KBM-7 (cell line): Measurements from ENCODE around the gene FRMD3.

Source experiments
- DNase-seq: peaks from one replicate; pipeline ENCODE4 v3.0.0-alpha.2; 2015
- in situ Hi-C: fragments of 300-500 bp; cut with MboI; formaldehyde crosslinking; loops from 2 replicates; pipeline ENCODE4 v1.14.3; 2020; ENCODE audit warnings: low sequenced_read_pairs, low pct_unique_long_range_greater_than_20kb, mixed read lengths

Gene FRMD3

DNA sequence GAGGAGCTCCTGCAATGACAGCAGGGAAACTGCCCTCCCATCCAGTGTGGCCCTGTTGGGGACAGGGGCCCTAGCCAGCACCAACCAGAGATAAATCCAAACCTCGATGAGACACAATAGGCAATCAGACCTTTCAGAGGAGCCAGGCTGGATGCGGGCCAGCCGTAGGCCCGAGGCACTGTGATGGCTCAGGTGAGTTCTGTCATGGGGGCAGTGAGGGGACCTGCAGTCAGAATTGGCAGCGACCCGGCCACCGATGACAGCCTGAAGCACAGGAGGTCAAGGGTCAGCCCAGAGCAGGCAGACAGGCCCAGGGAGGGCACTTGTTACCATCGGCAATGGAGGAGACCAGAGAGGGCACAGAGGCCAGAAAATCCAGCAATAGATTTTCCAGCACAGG is 90.8 kb downstream of the FRMD3 start:
- no peak for DNase-seq
- in situ Hi-C loops: no loop called here

DNA sequence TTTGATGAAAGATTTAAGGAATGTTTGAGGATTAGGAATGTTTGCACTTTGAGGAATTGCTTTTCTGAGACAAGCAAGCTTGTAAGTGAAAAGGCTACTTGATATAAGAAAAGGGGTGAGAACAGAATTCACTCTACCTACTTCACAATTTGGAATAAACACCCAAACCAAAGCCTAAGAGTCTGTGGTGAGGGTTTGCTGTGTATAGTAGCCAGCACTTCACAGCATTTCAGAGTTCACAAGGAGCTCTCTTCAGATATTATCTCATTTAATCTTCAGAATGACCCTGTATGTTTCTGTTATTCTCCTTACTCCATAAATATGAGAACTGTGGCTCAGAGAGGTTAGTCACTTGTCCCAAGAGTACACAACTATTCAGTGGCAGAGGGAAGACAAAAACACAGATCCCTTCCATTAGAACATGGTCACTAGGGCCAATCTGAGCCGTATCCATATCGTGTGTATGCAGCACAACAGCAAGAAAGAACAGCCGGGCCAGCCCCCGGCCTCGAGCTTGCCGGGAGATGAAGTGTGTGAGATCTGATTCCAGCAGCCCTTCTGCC is 92.4 kb downstream of the FRMD3 start:
- in situ Hi-C loops: no loop called here
- DNase-seq: no peak

DNA sequence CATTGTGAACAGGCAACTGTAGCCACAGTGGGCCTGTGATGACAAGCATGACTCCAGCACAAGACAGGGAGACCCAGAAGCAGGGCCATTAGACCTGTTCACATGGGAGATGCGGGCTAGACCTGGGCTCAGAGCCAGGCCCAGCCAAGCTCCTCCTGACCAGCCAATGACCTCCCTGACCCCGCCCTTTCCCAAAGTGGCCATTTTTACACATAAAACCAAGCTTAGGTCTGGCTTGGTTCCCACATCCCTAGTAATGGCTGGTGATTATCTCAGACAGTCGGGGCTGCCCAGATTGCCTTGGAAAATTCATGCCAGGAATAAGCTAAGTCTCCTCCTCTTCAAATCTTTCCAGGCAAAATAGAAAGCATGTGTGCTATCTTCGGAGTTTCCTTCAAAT is 94.1 kb downstream of the FRMD3 start:
- in situ Hi-C loops: no loop called here
- no peak for DNase-seq

DNA sequence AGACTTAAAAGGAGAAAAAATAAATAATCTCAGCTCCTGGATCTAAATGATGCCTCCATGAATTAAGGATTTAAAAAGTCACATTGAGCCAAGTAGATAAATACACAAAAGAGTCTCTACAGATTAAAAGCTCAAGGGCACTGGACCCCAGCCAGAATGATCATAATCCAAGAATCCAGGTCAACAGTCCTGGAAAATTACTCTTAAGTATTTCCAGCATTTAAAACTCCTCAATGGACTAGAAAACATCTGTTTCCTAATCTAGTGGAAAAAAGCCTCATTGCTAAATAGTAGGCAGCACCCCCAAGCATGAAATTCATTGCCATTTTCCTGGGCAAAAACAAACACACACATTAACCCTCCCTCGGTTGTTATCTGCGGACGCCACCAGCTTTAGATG is 96.8 kb downstream of the FRMD3 start:
- in situ Hi-C loops: no loop called here
- no peak for DNase-seq

DNA sequence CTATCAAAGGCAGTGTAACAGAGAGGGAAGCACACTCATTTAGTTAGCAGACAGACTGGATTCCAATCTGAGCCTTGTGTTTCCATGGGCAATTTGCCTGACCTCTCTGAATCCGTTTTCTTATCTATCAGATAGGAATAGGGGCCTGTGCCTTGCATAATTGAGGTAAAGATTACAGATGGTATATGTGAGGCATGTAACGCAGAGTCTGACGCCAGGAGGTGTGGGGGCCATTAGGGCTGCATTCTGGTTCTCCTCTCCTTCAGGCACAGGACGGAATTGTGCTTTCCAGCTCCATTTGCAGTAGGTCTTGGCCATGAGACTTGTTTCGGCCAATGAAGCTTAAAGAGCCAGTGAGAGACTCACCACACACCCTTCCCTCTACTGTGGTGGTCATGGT is 97.6 kb downstream of the FRMD3 start:
- no peak for DNase-seq
- in situ Hi-C loops: no loop called here

DNA sequence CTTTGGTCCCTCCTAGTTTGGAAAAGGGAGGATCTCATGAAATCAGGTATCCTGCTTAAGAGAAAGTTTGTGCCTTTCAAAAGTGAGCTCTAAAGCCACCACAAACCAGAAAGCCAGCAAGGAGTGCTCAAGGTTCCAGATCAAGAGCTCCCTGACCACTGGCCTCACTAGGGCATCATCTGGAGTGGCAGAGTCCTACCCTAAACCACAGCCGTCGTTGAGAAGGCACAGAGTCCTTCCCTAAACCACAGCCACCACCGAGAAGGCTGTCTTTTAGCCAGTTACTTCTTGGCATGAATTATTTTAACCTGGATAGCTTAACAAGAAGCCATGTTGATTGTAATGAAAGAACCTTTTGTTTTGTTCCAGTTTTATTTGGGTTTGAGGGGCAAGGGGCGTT is 102.9 kb downstream of the FRMD3 start:
- in situ Hi-C loops: no loop called here
- DNase-seq: no peak

DNA sequence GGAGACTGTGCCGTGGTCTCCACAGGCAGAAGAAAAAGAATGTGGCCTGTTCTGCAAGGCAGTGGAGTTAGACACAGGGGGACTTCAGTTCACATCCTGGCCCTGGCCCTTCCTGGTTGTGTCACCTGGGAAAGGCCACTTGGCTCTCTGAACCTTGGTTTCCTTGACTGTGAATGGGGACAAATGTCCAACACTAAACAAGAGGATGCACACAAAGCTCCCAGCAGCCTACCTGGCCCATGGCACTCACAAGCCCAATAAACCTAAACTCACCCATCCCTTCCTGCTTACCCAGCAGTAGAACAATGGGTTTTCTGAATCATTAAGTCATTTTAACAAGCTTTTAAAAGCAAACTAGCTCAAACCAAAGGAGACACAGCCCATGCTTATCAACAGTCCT is 103.9 kb downstream of the FRMD3 start:
- in situ Hi-C loops: no loop called here
- DNase-seq: no peak

DNA sequence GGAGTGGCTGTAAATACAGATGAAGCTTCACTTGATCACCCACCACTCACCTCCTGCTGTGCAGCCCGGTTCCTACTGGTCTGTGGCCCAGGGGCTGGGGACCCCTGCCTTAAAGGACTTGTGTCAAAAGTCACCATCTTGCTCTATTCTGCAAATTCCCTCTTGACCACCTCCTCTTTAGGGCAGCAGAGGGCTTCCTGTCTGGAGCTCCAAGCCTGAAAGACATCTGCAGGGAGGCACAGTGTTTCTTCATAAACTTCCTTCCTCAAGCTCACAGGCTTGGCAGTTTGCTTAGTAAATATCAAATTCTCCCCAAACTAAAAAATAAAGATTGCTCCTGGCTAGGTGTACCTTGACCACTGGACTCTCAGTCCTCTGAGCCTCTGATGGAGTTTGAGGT is 104.4 kb downstream of the FRMD3 start:
- in situ Hi-C loops: no loop called here
- DNase-seq: no peak

DNA sequence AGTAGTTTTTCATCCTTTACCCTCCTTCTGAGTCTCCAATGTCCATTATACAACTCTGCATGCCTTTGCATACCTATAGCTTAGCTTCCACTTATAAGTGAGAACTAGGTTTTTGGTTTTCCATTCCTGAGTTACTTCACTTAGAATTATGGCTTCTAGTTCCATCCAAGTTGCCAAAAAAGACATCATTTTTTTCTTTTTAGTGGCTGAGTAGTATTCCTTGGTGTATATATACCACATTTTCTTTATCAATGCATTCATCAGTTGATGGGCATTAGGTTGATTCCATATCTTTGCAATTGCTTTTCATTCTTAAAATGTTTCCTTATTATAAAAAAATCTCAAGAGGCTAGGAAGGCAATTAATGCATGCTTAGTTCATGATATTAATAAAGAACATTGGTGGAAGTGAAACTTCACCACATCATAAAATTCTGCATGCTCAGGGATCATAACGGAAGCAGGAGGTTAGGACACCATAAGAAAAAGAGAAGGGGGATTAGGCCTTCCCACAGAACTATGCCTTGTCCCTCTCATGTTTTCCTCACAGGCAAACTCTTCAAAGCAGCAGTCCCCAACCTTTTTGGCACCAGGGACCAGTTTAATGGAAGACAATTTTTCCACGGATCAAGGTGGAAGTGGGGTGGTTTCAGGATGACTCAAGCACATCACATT is 105.2 kb downstream of the FRMD3 start:
- in situ Hi-C loops: no loop called here
- DNase-seq: no peak

DNA sequence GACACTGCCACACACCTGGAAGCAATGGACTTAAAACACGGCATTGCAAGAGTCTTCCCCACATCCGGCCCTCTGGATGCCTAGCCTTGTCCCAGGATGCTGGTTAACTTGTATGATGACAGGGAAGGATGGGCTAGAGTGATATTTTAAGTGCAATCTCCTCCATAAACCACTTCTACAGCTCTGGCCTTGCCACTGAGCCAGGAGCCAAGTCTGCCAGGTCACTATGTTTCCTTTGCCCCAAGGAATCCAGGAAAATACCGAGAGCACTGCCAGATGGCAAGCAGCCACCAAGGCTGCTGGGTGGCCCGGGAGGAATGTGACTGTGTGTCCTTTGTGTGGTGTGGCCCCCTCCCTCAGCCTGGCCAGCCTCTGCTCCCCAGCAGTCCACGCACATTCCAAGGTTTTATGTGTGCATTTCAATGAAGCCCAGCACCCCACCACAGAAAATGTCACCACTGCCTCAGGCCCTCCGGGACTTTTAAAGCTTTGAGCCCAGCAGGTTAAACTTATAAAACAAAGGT is 106.0 kb downstream of the FRMD3 start:
- in situ Hi-C loops: no loop called here
- no peak for DNase-seq

DNA sequence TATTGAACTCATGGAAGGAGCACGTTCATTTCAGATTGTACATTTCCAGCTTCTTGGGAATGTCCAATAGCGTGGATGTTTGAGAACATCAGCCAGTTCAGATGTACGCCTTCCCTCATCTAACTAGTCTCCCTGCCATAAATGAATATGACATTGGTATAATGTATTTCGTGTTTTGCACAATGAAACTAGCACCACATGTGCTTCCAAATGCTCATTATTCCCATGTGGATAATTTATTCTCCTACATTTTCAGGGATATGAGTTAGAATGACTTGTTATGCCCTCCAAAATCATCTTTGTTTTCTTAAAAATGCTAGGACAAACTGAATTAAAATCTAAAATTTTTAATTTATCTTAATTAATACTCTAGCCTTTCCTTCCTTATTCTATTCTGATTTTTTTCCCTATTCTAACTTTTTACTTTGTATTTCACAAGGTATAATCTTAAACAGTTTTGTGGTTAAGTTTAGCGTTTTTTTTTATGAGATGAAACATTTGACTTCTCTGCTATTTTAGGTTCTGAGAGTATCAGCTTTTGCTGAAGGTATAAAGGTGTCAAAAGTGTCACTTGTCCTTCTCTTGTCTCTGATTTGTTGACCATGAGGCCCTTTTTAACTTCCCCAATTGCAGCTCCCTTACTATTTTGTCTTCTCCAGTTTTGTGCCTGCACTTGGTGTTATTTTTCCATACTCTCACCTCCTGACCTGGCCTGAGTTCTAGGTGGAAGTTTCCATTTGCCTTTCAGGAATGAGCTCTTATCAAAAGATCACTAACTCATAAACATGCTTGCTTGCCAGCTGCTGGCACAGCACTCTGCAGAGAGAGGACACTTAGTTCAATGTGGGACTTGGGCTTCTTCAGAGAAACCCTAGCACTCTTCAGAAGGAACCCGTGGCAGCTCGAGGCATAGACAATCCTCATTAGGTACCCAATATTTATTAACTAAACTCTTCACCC is 106.8 kb downstream of the FRMD3 start:
- no peak for DNase-seq
- in situ Hi-C loops: no loop called here

DNA sequence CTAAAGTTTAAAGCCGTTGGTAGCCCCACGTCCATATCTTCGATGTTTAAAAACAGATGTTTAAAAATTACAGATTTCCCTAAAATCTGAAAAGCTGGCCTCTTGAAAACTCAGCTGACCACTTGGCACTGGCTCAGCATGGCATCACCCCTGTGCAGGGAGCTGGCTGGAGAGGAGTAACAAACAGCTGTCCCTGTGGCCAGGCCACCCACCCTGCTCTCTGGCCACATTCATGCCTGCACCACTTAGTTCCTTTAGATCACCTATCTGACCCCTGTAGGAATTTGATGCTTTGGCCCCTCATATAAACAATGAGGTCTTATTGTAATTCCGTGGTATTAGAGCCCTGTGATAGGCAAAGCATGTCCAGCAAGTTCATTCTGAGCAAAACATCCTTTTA is 107.5 kb downstream of the FRMD3 start:
- no peak for DNase-seq
- in situ Hi-C loops: no loop called here

DNA sequence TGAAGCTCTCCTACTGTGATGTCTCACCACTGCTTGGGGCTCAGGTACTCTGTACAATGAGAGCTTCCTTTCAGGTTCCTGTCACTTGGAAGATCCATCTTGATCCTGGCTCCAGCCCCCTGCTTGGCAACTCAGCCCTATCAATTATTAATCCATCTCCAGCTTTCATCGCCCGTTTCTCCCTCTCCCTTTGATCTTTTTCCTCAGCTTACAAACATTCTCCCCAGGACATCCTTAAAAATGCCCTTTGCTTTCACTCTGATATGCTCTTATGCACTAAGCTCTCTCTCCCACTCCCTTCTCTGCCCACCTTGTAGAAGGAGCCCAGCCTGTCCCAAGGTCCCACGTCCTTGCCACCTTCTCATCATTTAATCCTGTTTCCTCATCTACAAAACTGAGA is 109.0 kb downstream of the FRMD3 start:
- in situ Hi-C loops: no loop called here
- DNase-seq: no peak

DNA sequence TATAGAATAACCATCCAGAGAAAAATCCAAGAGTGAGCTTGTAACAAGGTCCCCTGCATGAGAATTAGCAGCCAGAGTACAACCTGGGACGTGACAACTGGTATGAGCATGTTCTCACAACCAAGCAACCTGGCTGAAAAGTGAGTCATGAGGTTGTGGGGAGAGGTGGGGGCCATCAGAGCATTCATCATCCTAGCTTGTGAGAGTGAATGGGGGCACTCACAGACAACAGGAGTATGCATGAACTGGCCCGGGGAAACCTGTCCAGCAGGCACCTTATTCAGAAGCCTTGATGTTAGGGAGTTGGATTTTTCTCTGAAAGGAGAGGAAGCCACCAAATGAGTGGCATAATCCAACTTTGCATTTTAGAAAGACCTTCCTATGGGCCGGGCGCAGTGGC is 113.0 kb downstream of the FRMD3 start:
- in situ Hi-C loops: no loop called here
- DNase-seq: no peak

DNA sequence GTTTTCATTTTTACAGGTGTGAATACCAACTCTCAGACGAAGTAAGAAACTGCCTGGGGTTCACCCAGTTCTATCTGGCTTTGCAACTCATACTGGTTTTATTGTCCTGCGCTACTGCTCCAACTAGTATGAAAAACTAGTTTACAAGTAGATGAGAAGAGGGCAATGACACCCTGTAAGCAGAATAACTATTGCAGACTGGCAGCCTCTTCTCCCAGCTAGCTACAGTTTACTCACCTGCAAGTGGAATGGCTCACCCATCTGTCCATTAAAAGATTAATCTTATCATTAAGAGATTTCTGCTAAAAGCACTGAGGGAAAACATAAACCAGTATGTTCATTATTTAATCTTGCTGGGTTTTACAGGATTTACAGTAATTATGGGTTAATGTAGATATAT is 113.4 kb downstream of the FRMD3 start:
- DNase-seq: no peak
- in situ Hi-C loops: no loop called here

DNA sequence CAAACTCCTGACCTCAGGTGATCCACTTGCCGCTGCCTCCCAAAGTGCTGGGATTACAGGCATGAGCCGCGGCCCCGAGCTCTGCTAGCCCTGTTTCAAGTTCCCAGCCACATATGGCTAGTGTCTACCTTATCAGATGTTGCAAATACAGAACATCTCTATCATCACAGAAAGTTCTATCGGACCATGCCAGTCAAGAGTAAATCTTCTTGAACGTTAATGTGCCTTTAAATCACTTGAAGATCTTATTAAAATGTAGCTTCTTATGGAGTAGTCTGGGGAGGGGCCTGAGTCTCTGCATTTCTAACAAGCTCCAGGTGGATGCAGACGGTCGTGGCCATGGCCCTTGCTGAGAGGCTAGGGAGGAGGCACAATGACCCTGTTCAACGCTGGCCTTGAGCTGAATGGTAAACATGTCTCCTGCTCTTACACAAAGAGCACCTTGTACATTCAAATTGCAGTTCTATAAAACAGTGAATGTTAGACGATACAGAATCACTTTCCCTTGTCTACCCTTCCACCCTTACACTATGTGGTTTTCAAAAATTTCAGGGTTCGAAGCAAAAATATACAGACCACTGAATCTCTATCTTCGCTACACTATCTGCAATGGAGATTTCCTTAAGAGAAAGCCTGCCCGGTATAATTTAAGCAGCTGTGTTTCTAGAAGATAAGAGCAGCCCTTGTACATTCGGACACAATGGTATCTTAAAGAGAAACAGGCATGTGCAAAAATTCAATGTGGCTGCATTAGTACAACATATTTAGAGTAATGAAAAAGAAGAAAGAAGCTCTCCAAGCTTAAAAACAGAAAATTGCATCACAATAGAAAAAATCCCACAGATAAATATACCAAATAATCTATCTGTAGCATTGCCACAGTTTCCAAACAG is 114.1 kb downstream of the FRMD3 start:
- in situ Hi-C loops: no loop called here
- no peak for DNase-seq

DNA sequence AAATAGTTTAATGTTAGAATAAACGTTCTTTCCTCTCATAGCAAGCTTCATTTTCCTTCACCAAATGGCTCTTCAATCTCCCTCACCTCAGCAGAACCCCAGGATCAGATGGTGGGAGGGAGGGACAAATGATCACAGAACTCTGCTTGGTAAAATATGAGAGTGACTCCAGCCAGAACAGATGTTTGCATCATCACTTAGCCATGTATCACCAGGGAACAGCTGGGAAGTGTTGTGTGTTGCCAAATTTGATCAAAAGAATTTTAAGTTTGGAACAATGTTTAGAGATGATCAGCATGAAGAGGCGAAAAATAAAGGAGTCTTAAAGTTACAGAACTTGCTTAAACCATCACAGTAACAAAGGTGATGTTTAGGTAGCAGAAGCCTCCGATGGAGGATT is 115.7 kb downstream of the FRMD3 start:
- in situ Hi-C loops: no loop called here
- DNase-seq: no peak

DNA sequence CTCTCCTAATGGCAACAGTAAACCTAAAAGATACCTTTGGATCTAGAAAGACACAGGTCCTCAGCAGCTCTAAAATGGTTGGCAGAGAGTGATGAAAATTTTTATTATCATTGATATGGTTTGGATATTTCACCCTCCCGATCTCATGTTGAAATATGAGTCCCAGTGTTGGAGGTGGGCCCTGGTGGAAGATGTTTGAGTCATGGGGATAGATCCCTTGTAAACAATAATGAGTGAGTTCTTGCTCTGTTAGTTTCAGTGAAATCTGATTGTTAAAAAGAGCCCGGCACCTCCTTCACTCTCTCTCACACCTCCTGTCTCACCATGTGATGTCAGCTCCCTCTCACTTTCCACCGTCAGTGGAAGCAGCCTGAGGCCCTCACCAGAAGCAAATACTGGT is 117.7 kb downstream of the FRMD3 start:
- no peak for DNase-seq
- in situ Hi-C loops: no loop called here

DNA sequence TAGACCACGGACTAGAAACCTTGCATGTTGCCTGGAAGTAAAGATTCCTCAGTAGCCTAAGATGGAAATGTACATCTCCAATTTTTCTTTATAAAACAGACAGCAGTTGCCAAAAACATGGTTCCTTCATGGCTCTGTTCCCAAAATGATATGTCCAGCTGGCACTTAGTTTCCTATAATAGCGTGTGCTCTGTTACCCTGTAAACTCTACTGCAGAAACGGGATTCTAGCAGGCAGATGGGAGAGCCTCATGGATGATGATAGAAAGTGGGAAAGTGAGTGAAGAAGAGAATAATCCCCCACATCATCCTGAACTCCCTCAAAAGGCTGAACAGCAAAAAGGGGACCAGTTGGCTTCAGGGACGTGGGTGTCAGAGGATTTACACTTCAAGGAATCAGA is 118.2 kb downstream of the FRMD3 start:
- no peak for DNase-seq
- in situ Hi-C loops: no loop called here
